ENCODE results near the gene GRIN3A.
A peak's percentile ranks its signal among the peaks of the same experiment; 100 is the strongest.
"Not testable (repeated sequence)": the region's sequence is repeated elsewhere in the genome, so short reads cannot be mapped to it uniquely, and the experiment has no call there.

GRIN3A gene

GRCh38 chr9:101738566-101739183, at the start of gene GRIN3A:
Gene GRIN3A, minus strand, starts transcription at chr9:101738647. Its CDS starts 668 bp downstream, at chr9:101737979.
- DNase-seq (ENCODE audit: low spot score), result peak; percentile 67

GRCh38 chr9:101787891-101788290, 49.4 kb upstream of the GRIN3A start:
- DNase-seq (ENCODE audit: low spot score), result no peak

- no peak for DNase-seq (ENCODE audit: low spot score)
Observed at GRCh38 chr9:101778332-101778731, 39.9 kb upstream of the GRIN3A start.

- DNase-seq (ENCODE audit: low spot score), result no peak
Observed at GRCh38 chr9:101764472-101764871, 26.0 kb upstream of the GRIN3A start.

- no peak for DNase-seq (ENCODE audit: low spot score)
Observed at GRCh38 chr9:101758304-101758930, 20.0 kb upstream of the GRIN3A start.

- no peak for DNase-seq (ENCODE audit: low spot score)
Observed at GRCh38 chr9:101753716-101754115, 15.3 kb upstream of the GRIN3A start.

- no peak for DNase-seq (ENCODE audit: low spot score)
Observed at GRCh38 chr9:101751895-101752294, 13.4 kb upstream of the GRIN3A start.

- no peak for DNase-seq (ENCODE audit: low spot score)
Observed at GRCh38 chr9:101739311-101739710, 864 bp upstream of the GRIN3A start.

GRCh38 chr9:101737705-101738565, 512 bp downstream of the GRIN3A start:
- DNase-seq (ENCODE audit: low spot score), result peak; percentile 70

GRCh38 chr9:101737165-101737704, 1.2 kb downstream of the GRIN3A start:
- DNase-seq (ENCODE audit: low spot score), result peak; percentile 43

GRCh38 chr9:101736717-101737116, 1.7 kb downstream of the GRIN3A start:
- DNase-seq (ENCODE audit: low spot score), result peak; percentile 63

- DNase-seq (ENCODE audit: low spot score), result no peak
Observed at GRCh38 chr9:101731429-101731828, 7.0 kb downstream of the GRIN3A start.

GRCh38 chr9:101727612-101728524, 10.6 kb downstream of the GRIN3A start:
- no peak for DNase-seq (ENCODE audit: low spot score)

- DNase-seq (ENCODE audit: low spot score), result not testable (repeated sequence)
Observed at GRCh38 chr9:101724271-101724670, 14.2 kb downstream of the GRIN3A start.

GRCh38 chr9:101718192-101718591, 20.3 kb downstream of the GRIN3A start:
- no peak for DNase-seq (ENCODE audit: low spot score)

- no peak for DNase-seq (ENCODE audit: low spot score)
Observed at GRCh38 chr9:101716629-101717028, 21.8 kb downstream of the GRIN3A start.

- peak; percentile 51 for DNase-seq (ENCODE audit: low spot score)
Observed at GRCh38 chr9:101711330-101711941, 27.0 kb downstream of the GRIN3A start.

GRCh38 chr9:101708855-101709254, 29.6 kb downstream of the GRIN3A start:
- DNase-seq (ENCODE audit: low spot score), result no peak

GRCh38 chr9:101707721-101708120, 30.7 kb downstream of the GRIN3A start:
- DNase-seq (ENCODE audit: low spot score), result no peak

- no peak for DNase-seq (ENCODE audit: low spot score)
Observed at GRCh38 chr9:101706997-101707396, 31.4 kb downstream of the GRIN3A start.

- no peak for DNase-seq (ENCODE audit: low spot score)
Observed at GRCh38 chr9:101706261-101706798, 32.1 kb downstream of the GRIN3A start.
